Breast epithelium (tissue), 3 donors: Measurements from ENCODE around the gene HSF5.

ENCODE experiments used
- POLR2A ChIP-seq: fragments of 450-650 bp; IDR thresholded peaks from one replicate; pipeline ENCODE4 v1.6.1; 2016; ENCODE audit warnings: antibody characterized with exemption, mild to moderate bottlenecking, moderate library complexity
- POLR2AphosphoS5 ChIP-seq, 3 donors: sonication (generic); formaldehyde crosslinking; IDR thresholded peaks; one replicate each; pipeline ENCODE4 v1.6.1; 2017; ENCODE audit warnings: antibody characterized with exemption in 3 of 3

DNA sequence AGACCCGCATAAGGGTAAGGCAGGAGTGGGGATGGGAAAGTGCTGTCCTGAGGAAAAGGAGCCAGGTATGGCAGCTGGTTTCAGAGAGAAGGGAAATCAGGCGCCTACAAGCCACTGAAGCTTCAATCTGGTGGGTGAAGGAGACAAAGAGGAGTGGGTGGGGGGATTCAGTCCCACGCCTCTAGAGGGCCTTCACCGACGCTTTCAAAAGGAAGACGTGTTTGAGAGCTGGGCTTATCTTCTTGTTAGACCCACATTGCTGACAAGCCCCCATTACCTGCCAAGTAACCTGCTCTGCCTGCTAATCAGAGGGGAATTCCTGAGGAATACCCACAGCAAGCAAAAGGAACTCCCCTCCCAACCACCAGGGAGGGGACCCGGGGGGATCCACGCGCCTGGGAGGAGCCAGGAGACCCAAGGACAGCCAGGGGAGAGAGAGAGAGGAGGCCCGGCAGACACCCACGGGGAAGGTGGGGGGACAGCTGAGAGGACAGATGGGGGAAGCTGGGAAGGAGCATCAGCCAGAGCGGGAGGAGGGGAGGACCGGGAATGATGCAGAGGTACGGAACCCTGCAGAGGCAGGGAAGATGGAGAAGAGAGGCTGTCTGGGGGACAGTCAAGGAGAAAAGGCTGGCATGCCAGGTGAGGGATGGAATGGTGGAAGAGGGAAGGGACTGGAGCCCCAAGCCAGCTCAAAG is 25.2 kb upstream of the HSF5 start:
- no peak for TF ChIP-seq POLR2A
- no peak for TF ChIP-seq POLR2AphosphoS5 (IDR thresholded peaks at IDR 0.05)
